Hematopoietic multipotent progenitor cell treated with erythropoietin and hydrocortisone succinate and interleukin-3 and kit ligand, for 17 days (in vitro differentiated cells): ENCODE data around the gene LBH.
A peak's percentile ranks its signal among the peaks of the same experiment; 100 is the strongest.

Experiments used
- DNase-seq: peaks from one replicate; pipeline ENCODE4 v3.0.0-alpha.2; 2015; ENCODE audit warnings: low spot score

LBH gene

DNA sequence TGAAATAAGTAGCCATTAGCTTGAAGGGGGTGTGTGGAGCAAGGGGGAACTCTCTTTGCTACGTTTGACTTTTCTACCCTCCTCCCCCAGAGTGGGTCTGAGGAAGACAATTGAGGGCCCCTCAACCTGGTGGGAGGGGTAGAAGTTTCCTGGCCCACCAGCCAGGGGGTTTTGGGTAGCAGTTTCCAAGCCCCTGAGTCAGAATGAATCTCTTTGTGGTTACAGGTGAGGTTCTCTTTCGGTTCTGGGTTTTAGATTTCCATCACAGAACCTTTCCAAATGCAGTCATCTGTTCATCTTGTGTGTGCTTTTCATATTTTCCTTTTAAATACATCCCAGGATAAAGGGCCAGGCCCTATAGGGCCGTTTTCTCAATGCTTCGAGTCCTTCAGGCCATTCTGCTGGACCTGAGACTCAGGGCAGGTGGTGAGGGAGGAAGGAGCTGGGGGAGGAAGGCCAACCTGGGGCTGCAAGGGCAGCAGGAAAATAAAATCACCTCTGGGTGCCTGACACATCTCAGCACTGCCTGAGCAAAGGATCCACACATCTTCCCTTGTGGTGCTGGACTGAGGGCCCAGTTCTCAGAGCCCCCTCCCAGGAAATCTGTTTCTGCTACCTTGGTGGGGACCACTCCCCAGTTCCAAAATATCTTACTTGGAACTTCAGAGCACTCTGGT lies 4.7 kb downstream of the LBH start:
- no peak for DNase-seq

DNA sequence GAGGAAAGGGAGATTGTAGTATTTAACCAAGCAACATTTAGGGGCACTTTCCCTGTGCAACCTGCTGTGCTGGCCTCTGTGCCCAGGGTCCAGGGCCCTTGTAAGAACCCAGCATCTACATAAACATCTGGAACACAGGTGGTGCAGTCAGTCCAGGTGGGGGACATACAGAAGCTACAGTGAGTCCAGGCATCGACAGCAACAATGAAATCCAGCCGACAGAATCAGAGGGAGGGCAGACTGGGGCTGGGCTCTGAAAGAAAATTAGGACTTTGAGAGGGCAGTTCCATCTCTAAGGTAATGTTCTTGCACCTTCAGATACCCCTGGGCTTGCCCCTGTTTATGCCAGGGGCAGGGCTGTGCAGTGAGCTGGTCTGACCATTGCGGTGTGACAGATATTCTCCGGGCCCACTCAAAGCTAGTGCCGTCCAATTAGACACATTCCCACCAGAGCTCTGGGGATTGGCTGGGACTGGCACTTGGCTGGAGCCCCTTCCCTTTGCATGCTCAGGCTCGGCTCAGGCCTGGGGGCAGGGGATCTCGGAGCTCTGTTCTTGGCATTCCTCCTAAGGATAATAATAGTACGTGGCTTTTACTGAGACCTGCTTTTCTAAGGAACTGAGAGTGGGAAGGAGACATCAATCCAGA lies 5.4 kb downstream of the LBH start:
- DNase-seq, result no peak

DNA sequence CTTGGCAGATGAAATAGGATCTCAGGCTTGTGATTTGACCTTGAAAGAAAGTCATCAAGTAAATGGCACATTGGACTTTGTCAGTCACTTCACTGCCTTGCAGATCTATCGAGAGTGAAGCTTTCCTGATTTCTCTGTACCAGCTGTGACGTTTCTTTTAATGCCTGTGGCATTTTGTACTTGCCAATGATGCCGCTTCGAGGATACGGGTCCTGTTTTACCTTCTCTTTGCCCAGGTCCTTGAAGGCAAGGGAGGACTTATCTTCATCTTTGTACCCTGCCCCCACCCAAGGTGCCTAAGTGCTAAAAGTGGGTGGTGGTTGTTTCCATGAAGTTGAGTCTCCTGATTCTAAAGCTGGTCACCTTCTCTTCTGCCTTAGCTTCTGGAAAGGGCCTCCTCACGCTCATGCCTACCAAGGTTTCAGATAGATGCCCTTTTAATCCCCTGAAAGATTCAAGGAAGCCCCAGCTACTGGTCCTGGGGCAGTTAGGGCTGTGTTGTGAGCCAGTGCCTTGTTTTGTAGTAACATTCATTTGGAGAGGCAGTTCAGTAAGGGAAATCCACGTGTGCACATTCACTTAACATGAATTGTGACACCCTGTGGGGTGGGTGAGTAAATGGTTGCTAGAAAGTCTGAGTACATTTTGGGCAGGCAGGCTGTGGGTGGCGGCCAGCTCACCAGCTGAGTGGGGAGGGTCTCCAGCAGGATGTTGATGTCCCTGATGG lies 6.1 kb downstream of the LBH start:
- peak; percentile 54 for DNase-seq

GRCh38 chr2:30237966-30238800 lies 6.8 kb downstream of the LBH start:
- DNase-seq, result no peak

- peak; percentile 89 for DNase-seq
Measured at GRCh38 chr2:30239308-30239985, 8.1 kb downstream of the LBH start.

GRCh38 chr2:30239986-30240752 lies 8.8 kb downstream of the LBH start:
- DNase-seq, result peak; percentile 27

- DNase-seq, result peak; percentile 11
Measured at GRCh38 chr2:30243231-30243630, 11.9 kb downstream of the LBH start.

GRCh38 chr2:30245364-30245763 lies 14.0 kb downstream of the LBH start:
- DNase-seq, result no peak

DNA sequence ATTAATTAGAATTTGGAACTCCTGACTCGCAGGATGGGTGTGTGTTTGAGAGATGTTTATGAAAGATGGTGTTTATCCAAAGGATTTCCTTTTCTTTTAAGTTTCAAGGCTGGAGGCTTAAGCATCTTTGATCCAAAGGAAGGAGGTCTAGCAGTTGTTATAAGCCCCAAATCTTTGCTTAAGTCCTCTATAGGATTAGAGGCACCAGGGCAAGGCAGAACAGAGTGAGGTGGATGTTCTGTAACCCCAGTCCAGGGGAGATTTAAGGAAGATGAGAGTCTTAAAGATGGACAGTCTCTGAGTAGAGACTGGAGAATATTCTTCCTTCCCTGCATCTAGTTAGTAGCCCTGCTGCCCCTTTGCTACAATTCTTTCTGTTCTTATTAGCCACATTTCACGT lies 17.5 kb downstream of the LBH start:
- no peak for DNase-seq

DNA sequence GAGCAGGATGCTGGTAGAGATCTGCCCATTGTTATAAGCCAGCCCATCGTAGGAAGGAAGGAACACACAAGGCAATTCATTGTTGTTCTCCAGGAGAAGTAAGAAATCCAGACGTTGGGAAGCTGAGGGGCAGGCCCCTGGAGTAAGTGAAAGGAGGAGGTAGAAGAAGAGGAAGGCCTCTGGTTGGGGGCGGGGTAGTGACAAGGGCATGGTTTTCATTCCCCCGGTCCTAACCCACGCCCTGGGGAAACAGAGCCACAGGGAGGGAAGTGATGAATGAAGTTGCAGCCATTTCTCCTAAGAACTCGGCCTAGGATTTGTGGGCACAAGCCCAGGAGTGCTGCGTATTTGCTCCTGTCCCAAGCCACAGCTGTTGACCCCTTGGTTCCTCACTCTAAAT lies 18.0 kb downstream of the LBH start:
- no peak for DNase-seq

DNA sequence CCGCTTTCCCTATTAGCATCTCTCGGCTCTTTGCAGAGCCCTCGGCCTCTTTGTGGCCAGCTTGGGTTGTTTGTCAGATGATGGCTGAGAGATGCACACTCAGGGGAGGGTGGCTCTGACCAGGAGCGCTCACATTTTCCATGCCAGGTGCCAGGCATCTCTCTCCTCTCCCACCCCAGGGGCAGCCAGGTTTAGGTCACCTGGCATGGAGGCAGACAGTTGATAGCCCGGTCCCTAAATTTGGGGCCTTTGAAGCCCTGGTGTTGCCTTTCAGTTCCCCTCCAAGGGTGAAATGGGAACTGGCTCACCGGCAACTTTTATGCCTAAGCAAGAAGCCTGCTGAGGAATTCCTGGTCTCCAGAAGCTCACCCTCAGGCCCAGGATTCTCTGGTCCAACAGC lies 19.1 kb downstream of the LBH start:
- DNase-seq, result no peak

DNA sequence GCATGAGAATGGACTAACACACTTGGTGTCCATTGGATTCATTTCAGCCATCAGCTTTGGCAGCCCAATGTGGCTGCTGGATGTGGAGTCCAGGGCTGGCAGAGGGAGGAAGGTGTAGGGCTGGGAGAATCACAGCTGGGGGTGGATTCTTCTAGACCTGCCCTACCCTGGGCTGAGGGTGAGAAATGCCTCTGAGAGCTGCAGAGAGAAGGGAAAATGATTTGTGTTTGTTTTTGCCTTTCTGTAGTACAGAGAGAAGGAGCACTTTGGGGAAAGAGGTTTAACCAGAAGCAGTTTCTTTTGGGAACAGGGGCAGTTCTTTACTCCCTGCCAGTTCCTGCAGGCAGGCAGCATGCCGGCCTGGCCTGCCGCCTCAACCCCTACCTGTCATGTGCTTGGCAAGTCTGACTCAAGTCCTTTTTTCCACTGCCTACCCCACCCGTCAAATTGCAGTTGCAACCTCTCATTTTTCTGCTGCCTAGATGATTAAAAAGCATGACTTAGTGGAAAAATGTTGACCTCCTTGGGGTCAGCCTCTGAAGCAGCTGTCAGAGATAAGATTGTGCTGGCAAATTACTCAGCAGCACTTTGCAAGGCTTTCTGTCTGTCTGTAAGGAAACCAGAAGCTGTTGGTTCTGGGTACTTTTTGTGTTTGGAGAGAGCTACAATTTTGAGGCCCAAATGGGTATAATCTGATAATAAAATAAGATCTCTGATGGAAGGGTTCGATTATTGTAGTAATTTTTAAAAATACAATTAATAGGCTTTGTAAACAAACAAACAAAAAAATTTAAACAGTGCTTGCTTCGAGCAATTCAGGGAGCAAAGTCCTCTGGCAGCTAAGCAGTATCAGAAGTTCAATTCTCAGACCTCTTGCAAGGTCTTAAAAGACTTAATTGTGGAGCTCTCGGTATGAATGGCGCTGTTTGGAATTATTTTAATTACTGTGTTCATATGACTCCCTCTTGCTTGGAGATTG lies 21.7 kb downstream of the LBH start:
- peak; percentile 95 for DNase-seq

- peak; percentile 81 for DNase-seq
Measured at GRCh38 chr2:30253873-30254684, 22.7 kb downstream of the LBH start.

GRCh38 chr2:30254685-30255001 lies 23.3 kb downstream of the LBH start:
- DNase-seq, result peak; percentile 53

DNA sequence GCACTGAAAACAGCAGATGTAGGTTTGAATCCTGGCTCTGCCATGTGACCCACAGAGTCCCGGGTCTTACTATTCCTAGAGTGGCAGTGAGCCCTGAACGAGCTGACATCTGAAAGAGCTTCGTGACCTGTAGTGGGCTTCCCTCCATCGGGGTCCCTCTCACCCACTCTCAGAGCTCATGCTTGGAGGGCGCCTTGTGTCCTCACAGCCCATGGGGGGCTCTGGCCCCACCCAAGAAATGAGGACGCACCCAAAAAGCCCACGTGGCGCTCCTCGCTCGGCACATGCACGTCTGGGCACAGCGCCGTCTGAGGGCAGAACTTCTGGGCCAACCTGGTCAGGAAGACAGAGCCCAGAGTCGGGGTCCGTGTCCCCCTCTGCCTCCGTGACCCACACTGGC lies 23.7 kb downstream of the LBH start:
- DNase-seq, result no peak

- no peak for DNase-seq
Measured at GRCh38 chr2:30255466-30256408, 24.4 kb downstream of the LBH start.

DNA sequence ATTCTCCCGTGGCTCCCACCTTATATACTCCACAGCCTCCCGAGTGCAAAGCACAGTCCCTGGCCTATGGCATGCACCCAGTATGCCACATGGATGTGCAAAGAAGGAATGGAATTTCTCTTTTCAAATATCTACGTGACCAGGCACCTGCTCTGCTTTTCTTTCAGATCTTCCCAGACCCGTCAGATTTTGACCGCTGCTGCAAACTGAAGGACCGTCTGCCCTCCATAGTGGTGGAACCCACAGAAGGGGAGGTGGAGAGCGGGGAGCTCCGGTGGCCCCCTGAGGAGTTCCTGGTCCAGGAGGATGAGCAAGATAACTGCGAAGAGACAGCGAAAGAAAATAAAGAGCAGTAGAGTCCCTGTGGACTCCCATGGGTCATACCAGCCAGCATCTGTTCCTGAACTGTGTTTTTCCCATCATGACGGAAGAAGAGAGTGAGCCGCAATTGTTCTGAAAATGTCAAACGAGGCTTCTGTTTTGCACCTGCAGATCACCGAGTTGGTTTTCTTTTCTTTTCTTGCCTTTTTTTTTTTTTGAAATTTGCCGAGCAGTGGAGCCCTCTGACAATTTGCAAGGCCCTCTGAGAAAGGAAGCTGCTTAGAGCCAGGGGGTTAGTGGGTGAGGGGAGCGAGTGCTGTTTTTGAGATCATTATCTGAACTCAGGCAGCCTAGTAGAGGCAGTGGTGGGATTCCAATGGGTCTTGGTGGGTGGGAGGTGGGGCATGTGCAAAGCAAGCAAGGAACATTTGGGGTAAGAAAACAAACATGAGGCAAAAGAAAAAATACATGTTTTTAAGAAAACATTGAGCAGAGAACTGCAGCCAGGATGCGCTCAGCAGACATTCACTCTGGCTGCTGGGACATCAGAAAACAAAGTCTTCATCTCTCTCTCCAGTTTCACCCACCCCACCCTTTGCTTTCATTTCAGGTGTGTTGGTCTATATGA lies 26.2 kb downstream of the LBH start:
- no peak for DNase-seq
